NCI-H510A treated with DMSO at 0.1 percent for 48 hours (cell line): Measurements from ENCODE around the gene VRTN.

Experiments used
- DNase-seq: peaks from one replicate; lab custom pipeline; 2025; lab: John Stamatoyannopoulos, UW

VRTN gene

DNA sequence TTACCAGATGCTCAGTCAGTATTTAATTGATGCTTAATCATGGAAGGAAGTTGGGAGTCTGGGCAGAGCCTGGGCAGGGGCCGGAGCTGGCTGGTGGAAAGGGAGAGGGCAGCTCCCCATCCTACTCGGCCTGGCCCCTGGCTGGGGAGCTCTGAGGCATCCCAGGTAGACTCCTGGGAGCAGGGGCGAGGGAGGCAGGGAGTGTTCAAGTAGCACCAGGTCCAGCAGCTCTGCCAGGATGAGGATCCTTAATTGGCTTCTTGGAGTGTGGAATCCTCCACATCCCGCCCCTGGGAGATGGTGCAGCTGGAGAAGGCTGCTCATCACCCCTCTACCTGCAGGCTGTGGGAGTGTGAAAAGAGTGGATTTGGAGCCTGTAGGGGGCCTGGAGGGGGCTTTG is 46.8 kb downstream of the VRTN start:
- no peak for DNase-seq

GRCh38 chr14:74400031-74400685 is 51.9 kb downstream of the VRTN start:
- DNase-seq = peak; percentile 51

GRCh38 chr14:74400919-74401503 is 52.7 kb downstream of the VRTN start:
- no peak for DNase-seq

DNA sequence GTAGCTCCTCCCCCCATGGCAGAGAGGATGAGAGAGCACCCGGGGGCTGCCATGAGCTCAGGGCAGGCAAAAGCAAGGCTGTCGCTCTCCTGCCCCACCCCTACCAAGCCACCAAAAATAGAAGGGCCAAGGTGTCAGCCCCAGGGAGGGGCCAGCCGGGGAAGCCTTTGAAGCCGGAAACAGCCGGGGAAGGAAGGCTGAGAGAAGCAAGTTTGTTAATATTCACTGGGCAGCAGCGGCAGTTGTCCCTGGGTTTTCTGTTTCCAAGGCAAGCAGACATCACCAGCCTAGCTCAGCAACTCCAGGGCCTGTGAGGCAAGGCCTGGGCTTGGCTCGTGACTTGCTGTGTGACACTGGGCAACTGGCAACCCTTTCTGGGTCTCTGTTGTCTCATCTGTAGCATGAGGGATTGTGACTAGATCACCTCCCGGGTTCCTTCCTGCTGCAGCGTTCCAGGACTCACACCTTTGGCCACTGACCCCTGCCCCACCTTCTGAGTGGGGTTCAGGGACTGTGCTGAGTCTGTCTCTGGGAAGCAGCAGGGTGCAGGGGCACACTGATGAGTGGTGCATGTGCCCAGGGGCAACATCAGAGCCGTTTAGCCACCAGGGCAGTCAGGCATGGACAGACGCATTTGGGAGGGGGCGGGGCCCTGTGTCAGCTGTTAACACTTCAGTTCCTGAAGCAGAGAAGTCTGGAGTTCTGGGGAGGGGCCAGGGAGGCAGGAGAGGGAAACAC is 53.4 kb downstream of the VRTN start:
- peak; percentile 46 for DNase-seq

- DNase-seq = no peak
Observed at GRCh38 chr14:74402401-74403251, 54.4 kb downstream of the VRTN start.

- DNase-seq = no peak
Observed at GRCh38 chr14:74403619-74404417, 55.5 kb downstream of the VRTN start.

DNA sequence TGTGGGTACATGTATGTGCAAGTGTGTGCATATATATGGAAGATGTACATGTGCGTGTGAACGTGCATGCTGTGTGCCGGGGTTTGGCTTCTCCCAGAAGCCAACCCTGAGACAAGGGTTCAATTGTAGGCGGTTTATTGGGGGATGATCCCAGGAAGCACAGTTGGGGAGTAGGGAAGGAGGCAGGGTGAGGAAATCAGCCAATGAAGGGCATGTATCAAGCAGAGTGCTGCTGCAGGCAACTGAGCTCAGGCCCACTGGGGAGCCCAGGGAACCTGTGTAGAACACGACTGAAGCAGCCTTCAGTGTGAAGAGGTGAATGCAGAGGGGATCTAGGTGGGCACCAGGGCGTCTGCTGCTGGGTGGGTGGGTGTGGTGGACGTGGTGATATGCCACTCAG is 56.2 kb downstream of the VRTN start:
- DNase-seq = no peak

- DNase-seq = no peak
Observed at GRCh38 chr14:74405663-74406062, 57.4 kb downstream of the VRTN start.

GRCh38 chr14:74407021-74407800 is 58.9 kb downstream of the VRTN start:
- no peak for DNase-seq

- DNase-seq = no peak
Observed at GRCh38 chr14:74407801-74408154, 59.5 kb downstream of the VRTN start.

DNA sequence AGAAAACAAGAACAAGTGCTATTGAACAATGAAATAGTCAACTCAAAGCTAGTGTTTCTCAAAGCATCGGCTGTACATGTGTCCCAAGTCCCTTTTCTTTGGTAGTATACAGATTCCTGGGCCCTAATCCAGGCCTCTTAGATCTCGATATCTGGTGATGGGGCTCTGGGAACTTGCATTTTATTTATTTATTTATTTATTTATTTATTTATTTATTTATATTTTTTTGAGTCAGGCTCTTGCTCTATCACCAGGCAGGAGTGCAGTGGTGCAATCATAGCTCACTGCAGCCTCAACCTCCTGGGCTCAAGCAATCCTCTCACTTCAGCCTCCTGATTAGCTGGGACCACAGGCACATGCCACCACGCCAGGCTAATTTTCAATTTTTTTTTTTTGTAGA is 60.6 kb downstream of the VRTN start:
- no peak for DNase-seq

DNA sequence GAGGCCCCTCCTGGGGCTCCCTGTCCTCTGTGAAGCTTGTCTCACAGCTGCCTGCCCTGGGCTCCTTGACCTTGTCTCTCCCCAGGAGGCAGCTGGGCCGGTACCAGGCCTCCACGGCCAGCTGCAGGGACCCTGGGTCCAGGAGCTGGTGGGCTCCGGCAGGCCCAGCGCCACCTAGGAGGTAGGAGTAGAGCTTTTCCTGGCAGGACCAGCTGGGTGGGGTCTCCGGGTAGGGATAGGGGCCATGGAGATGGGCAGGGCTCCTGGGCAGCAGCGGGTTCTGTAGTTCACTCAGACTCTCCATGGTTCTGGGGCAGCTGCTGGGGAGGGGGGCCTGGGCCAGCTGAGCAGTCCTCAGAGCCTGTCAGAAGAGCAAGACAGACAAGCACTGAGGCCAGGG is 61.2 kb downstream of the VRTN start:
- no peak for DNase-seq
